Right lobe of liver (tissue), 6 donors: Measurements from ENCODE around the gene AIG1. TPM values are rescaled to one million over a fixed set of nuclear protein-coding genes. Genes with fewer than 3 reads are reported as not detected.

ENCODE experiments used
- ATAC-seq, 4 donors: fragments of 200-7000 bp; cut with Tn5 transposase; one replicate each; pipeline ENCODE4 v1.9.1; 2020; ENCODE audit warnings: mild to moderate bottlenecking in 4 of 4, moderate library complexity in 4 of 4
- DNase-seq, 3 donors: peaks; one replicate each; pipeline ENCODE4 v3.0.0-alpha.2; 2020
- H3K27ac ChIP-seq, 3 donors: fragments of 200-600 bp; one replicate each; pipeline ENCODE4 v1.8.0; 2022
- H3K27me3 ChIP-seq, 2 donors: fragments of 200-600 bp; one replicate each; pipeline ENCODE4 v1.8.0; 2022
- H3K36me3 ChIP-seq, 4 donors: fragments of 200-600 bp; sonication (generic) in 1 of 4; one replicate each; pipeline versions ENCODE4 v1.5.1 to v1.8.0; 2017 to 2022; ENCODE audit warnings: control low read depth in 1 of 4
- H3K4me1 ChIP-seq, 4 donors: fragments of 200-600 bp; sonication (generic) in 1 of 4; one replicate each; pipeline versions ENCODE4 v1.5.1 to v1.8.0; 2017 to 2022; ENCODE audit warnings: control low read depth in 1 of 4
- H3K4me3 ChIP-seq, 3 donors: fragments of 200-600 bp; one replicate each; pipeline ENCODE4 v1.8.0; 2022
- H3K9me3 ChIP-seq, 4 donors: fragments of 200-600 bp; sonication (generic) in 1 of 4; one replicate each; pipeline versions ENCODE4 v1.5.1 to v1.8.0; 2017 to 2022; ENCODE audit warnings: control low read depth in 1 of 4
- CTCF ChIP-seq, 4 donors: fragments of 200-600 bp in 3 of 4; fragments of 450-650 bp in 1 of 4; IDR thresholded peaks; one replicate each; pipeline versions ENCODE4 v1.5.1 to v1.8.0; 2016 to 2022; ENCODE audit warnings: antibody characterized with exemption in 4 of 4, mild to moderate bottlenecking in 2 of 4
- POLR2A ChIP-seq: fragments of 450-650 bp; IDR thresholded peaks from one replicate; pipeline ENCODE4 v1.6.1; 2017; ENCODE audit warnings: antibody characterized with exemption, mild to moderate bottlenecking
- WGBS: methylation state at CpG from one replicate; pipeline ENCODE4 v1.1.6; 2018; ENCODE audit warnings: low coverage, low lambda C conversion rate; ENCODE audit not compliant: insufficient coverage; ENCODE audit errors: missing lambda C conversion rate; 5-methylcytosine and 5-hydroxymethylcytosine counted together
- intact Hi-C, 2 donors: fragments of 100-400 bp; cut with DNase I; formaldehyde crosslinking; loops; one replicate each; pipeline versions ENCODE4 v1.11.2 to v1.14.1; 2022
- total RNA-seq, 6 experiments: library from RNA; depleted of rRNA in 2 of 6; stranded (reverse); fragments of >200 nt in 2 of 6; fragmentation: NEBNext Ultra II Directional in 3 of 6; extraction: Animal tissue kit (Norgen Biotek cat#: 25700) in 3 of 6; gene quantifications; one replicate each; pipeline versions ENCODE4 v1.1.0 to v1.2.4, GENCODE V29; 2016 to 2023
- donor health status: DM: no; HTN: yes; CAD: no.
- donor health status: DM: no; HTN: no; CAD: no.
- donor health status: DM: no; HTN: no; CAD: no.
- donor health status: DM: no; HTN: yes; CAD: no.
- donor health status: DM: no; HTN: yes; CAD: no.

The AIG1 gene
- total RNA-seq, 6 experiments from 2014 or later, result 81.4 to 151 (median 111) TPM

- WGBS, result 63% methylated on average over 1 of the region's 1 CpG
- DNase-seq (no peak), ATAC-seq (no peak)
- Histone ChIP-seq H3K4me3 (no peak overlapping the region), H3K27ac (no peak overlapping the region), H3K9me3 (no peaks in the 10 kb centered on the region), H3K27me3 (no peaks in the 10 kb centered on the region), H3K36me3 (no peaks in the 10 kb centered on the region), H3K4me1 (peaks cover 0 to 14% (median 2%) of the 10 kb centered on the region in 4 donors)
- intact Hi-C loops, result no loop called here
- TF ChIP-seq POLR2A (no peak), CTCF (IDR thresholded peaks at IDR 0.05) (no peak)
Observed at GRCh38 chr6:143159001-143159400, 98.3 kb downstream of the AIG1 start.

- no peak for TF ChIP-seq CTCF (IDR thresholded peaks at IDR 0.05)
- TF ChIP-seq POLR2A, result no peak
- intact Hi-C loops, result no loop called here
- H3K27ac ChIP-seq, result no peak overlapping the region
- WGBS, result 65% methylated on average over 1 of the region's 1 CpG
- peaks cover 0 to 4% (median 0%) of the 10 kb centered on the region in 4 donors for H3K36me3 ChIP-seq
- ATAC-seq (no peak), DNase-seq (no peak)
- H3K27me3 ChIP-seq, result no peaks in the 10 kb centered on the region
- H3K9me3 ChIP-seq, result no peaks in the 10 kb centered on the region
- no peak overlapping the region for H3K4me3 ChIP-seq
- peaks cover 0 to 14% (median 2%) of the 10 kb centered on the region in 4 donors for H3K4me1 ChIP-seq
Observed at GRCh38 chr6:143160015-143160414, 99.3 kb downstream of the AIG1 start.

GRCh38 chr6:143160439-143161220 is 99.9 kb downstream of the AIG1 start:
- DNase-seq (no peak), ATAC-seq (peak in 1 of 4 donors; percentile 25)
- Histone ChIP-seq H3K4me1 (peaks cover 0 to 14% (median 2%) of the 10 kb centered on the region in 4 donors), H3K27ac (no peak overlapping the region), H3K4me3 (no peak overlapping the region), H3K9me3 (no peaks in the 10 kb centered on the region), H3K27me3 (no peaks in the 10 kb centered on the region), H3K36me3 (peaks cover 0 to 10% (median 0%) of the 10 kb centered on the region in 4 donors)
- intact Hi-C loops, result no loop called here
- WGBS, result 100% methylated on average over 1 of the region's 1 CpG
- no peak for TF ChIP-seq CTCF (IDR thresholded peaks at IDR 0.05)
- no peak for TF ChIP-seq POLR2A

DNA sequence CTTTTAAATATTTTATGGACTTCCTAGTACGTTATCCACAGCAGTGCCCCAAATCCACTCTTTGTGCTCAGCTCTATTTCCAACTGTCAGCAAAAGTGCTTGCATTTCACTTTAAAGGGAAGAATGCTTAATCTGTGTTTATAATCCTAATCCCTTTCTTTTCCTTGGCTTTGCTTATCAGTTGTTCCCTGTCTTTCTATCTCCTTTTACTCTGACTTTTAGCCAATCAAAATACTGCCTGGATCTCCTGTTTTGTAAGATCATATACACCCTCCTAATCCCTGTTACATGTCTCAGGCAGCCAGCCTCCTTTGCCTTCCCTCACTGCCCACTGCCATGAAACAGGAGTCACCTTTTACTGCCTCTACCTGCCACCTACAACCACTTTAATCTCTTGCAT is 102.9 kb downstream of the AIG1 start:
- intact Hi-C loops, result no loop called here
- no peak overlapping the region for H3K4me3 ChIP-seq
- H3K27ac ChIP-seq, result no peak overlapping the region
- no peaks in the 10 kb centered on the region for H3K27me3 ChIP-seq
- 89% methylated on average over 1 of the region's 1 CpG for WGBS
- no peak for DNase-seq
- H3K9me3 ChIP-seq, result no peaks in the 10 kb centered on the region
- TF ChIP-seq CTCF (IDR thresholded peaks at IDR 0.05), result no peak
- no peak for ATAC-seq
- peaks cover 0 to 18% (median 0%) of the 10 kb centered on the region in 4 donors for H3K36me3 ChIP-seq
- H3K4me1 ChIP-seq, result peaks cover 0 to 3% (median 0%) of the 10 kb centered on the region in 4 donors
